PC-3 (cell line): ENCODE data around the gene AMN. TPM values are rescaled to one million over a fixed set of nuclear protein-coding genes. Genes with fewer than 3 reads are reported as not detected.

ENCODE experiments used
- ATAC-seq: fragments of 200-7000 bp; cut with Tn5 transposase; 2 replicates; pipeline ENCODE4 v1.9.1; 2020; ENCODE audit warnings: mild to moderate bottlenecking, moderate library complexity
- BruUV-seq: library from RNA; stranded (reverse); fragments of 400-500 nt; replicated peaks from 2 replicates; lab custom pipeline; 2021; lab: Mats Ljungman, UMichigan
- CTCF ChIA-PET: fragments of 300-600 bp; sonication (Branson Sonifier 250); formaldehyde crosslinking; loops from one replicate; lab custom pipeline; 2022; ENCODE audit warnings: antibody characterized with exemption; lab: Charles Lee
- POLR2A ChIA-PET: fragments of 300-600 bp; sonication (Branson Sonifier 250); formaldehyde crosslinking; loops from one replicate; lab custom pipeline; 2022; ENCODE audit warnings: antibody characterized with exemption; ENCODE audit not compliant: unreplicated experiment; lab: Charles Lee
- DNase-seq: peaks from one replicate; pipeline ENCODE4 v3.0.0-alpha.2; 2015
- H2AFZ ChIP-seq: fragments of 300-600 bp; sonication (generic); 2 replicates; pipeline ENCODE4 v1.6.0; 2016; ENCODE audit warnings: antibody characterized with exemption, low read length
- H3F3A ChIP-seq: fragments of 300-600 bp; sonication (generic); one replicate; pipeline ENCODE4 v1.6.0; 2017; ENCODE audit warnings: antibody characterized with exemption, low read length, control low read depth, mild to moderate bottlenecking; ENCODE audit not compliant: unreplicated experiment
- H3K27ac ChIP-seq: fragments of 300-600 bp; sonication (generic); 2 replicates; pipeline ENCODE4 v1.5.1; 2016; ENCODE audit warnings: mild to moderate bottlenecking, low read length
- H3K27me3 ChIP-seq: fragments of 300-600 bp; sonication (generic); 2 replicates; pipeline ENCODE4 v1.6.1; 2016; ENCODE audit warnings: low read length, mixed read lengths
- H3K36me3 ChIP-seq: fragments of 300-600 bp; sonication (generic); 2 replicates; pipeline ENCODE4 v1.6.1; 2016; ENCODE audit warnings: low read depth, mixed run types, low read length, mixed read lengths
- H3K4me1 ChIP-seq: fragments of 300-600 bp; sonication (generic); 2 replicates; pipeline ENCODE4 v1.5.1; 2016; ENCODE audit warnings: low read length; ENCODE audit not compliant: insufficient read depth
- H3K4me2 ChIP-seq: fragments of 300-600 bp; sonication (generic); 2 replicates; pipeline ENCODE4 v1.6.0; 2016; ENCODE audit warnings: low read length
- H3K4me3 ChIP-seq: fragments of 300-600 bp; sonication (generic); 2 replicates; pipeline ENCODE4 v1.5.1; 2016; ENCODE audit warnings: mild to moderate bottlenecking, low read length, mixed read lengths
- H3K79me2 ChIP-seq: fragments of 300-600 bp; sonication (generic); 2 replicates; pipeline ENCODE4 v1.6.1; 2017; ENCODE audit warnings: low read length, mixed read lengths
- H3K9ac ChIP-seq: fragments of 300-600 bp; sonication (generic); 2 replicates; pipeline ENCODE4 v1.6.0; 2016; ENCODE audit warnings: mild to moderate bottlenecking, low read length
- H3K9me2 ChIP-seq: fragments of 300-600 bp; sonication (generic); replicated peaks from 2 replicates; pipeline ENCODE4 v1.6.1; 2016; ENCODE audit warnings: mixed run types, low read length, mixed read lengths
- H3K9me3 ChIP-seq: fragments of 300-600 bp; sonication (generic); 2 replicates; pipeline ENCODE4 v1.6.1; 2016; ENCODE audit warnings: low read length, mixed read lengths
- H4K20me1 ChIP-seq: fragments of 300-600 bp; sonication (generic); 2 replicates; pipeline ENCODE4 v1.6.1; 2016; ENCODE audit warnings: low read length, mixed read lengths
- EZH2 ChIP-seq: fragments of 300-600 bp; sonication (generic); IDR thresholded peaks from one replicate; pipeline ENCODE4 v1.6.1; 2017; ENCODE audit warnings: antibody characterized with exemption, mild to moderate bottlenecking, low read length; ENCODE audit not compliant: unreplicated experiment
- EZH2phosphoT487 ChIP-seq: fragments of 300-600 bp; sonication (generic); IDR thresholded peaks from 2 replicates; pipeline ENCODE4 v1.6.1; 2018; ENCODE audit warnings: mild to moderate bottlenecking, antibody characterized with exemption, low read length, borderline replicate concordance
- intact Hi-C: fragments of 100-400 bp; cut with micrococcal nuclease; formaldehyde crosslinking; loops from 2 replicates; pipeline ENCODE4 v1.9.0; 2023
- total RNA-seq: library from RNA; depleted of rRNA; stranded (reverse); fragments of >200 nt; gene quantifications from 2 replicates; pipeline ENCODE4 v1.2.3, GENCODE V29; 2014
- TF ChIP-seq, protein P1 (sequence below): fragments of 300-600 bp; sonication (generic); conservative IDR thresholded peaks from 2 replicates; pipeline ENCODE4 v1.5.1; 2017; ENCODE audit warnings: antibody characterized with exemption, low read depth, mild to moderate bottlenecking, low read length

AMN gene
- total RNA-seq, 1 experiment from 2014 or later, result not detected

- DNase-seq (no peak), ATAC-seq (no peak)
- Histone ChIP-seq H3K27ac (no peak overlapping the region), H3K9me3 (no peaks in the 10 kb centered on the region), H3K27me3 (no peaks in the 10 kb centered on the region), H2AFZ (no peak overlapping the region), H3K36me3 (peaks cover 2% of the 10 kb centered on the region; the same call in 1 of the 2 replicates), H3F3A (no peaks in the 10 kb centered on the region), H4K20me1 (no peaks in the 10 kb centered on the region), H3K4me3 (no peak overlapping the region), H3K9ac (no peak overlapping the region), H3K9me2 (no peaks in the 10 kb centered on the region), H3K4me1 (no peaks in the 10 kb centered on the region), H3K79me2 (no peaks in the 10 kb centered on the region), H3K4me2 (no peak overlapping the region)
- no peak for TF ChIP-seq EZH2phosphoT487
- no peak for TF ChIP-seq EZH2
- TF ChIP-seq, protein P1, sequence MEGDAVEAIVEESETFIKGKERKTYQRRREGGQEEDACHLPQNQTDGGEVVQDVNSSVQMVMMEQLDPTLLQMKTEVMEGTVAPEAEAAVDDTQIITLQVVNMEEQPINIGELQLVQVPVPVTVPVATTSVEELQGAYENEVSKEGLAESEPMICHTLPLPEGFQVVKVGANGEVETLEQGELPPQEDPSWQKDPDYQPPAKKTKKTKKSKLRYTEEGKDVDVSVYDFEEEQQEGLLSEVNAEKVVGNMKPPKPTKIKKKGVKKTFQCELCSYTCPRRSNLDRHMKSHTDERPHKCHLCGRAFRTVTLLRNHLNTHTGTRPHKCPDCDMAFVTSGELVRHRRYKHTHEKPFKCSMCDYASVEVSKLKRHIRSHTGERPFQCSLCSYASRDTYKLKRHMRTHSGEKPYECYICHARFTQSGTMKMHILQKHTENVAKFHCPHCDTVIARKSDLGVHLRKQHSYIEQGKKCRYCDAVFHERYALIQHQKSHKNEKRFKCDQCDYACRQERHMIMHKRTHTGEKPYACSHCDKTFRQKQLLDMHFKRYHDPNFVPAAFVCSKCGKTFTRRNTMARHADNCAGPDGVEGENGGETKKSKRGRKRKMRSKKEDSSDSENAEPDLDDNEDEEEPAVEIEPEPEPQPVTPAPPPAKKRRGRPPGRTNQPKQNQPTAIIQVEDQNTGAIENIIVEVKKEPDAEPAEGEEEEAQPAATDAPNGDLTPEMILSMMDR, result no peak
- no TSS peak for BruUV-seq
- CTCF ChIA-PET, result no interaction called here
- intact Hi-C loops, result no loop called here
- POLR2A ChIA-PET, result no interaction called here
These were observed 13.0 kb upstream of the AMN start for GRCh38 chr14:102909462-102909861.

DNA sequence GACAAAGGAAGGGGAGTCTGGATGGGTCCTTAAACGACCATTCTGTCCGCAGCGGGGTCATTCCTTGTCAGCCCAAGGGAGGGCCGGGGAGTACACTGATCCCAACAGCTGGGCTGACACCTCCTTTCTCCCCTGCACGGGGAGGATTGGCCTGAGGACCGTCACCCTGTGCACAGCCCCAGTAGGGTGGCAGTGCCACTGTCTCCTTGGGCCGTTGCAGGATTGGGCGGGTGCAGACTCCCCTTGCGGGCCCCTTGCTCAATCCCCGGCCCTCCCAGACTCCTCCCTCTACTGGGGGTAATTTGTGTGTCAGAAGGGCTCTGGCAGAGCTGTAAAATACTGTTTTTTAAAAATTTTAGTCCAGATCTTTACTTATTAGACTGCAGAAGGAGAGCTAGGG is 12.6 kb upstream of the AMN start:
- Histone ChIP-seq H3K9ac (no peak overlapping the region), H3K4me1 (no peaks in the 10 kb centered on the region), H2AFZ (no peak overlapping the region), H3K79me2 (no peaks in the 10 kb centered on the region), H3K27me3 (no peaks in the 10 kb centered on the region), H3K27ac (no peak overlapping the region), H3K36me3 (peaks cover 2% of the 10 kb centered on the region; the same call in 1 of the 2 replicates), H3K9me3 (no peaks in the 10 kb centered on the region), H3K4me2 (no peak overlapping the region), H3K4me3 (no peak overlapping the region), H3K9me2 (no peaks in the 10 kb centered on the region), H4K20me1 (no peaks in the 10 kb centered on the region), H3F3A (no peaks in the 10 kb centered on the region)
- ATAC-seq, result no peak; the same call in 1 of the 2 replicates
- TF ChIP-seq EZH2, result no peak
- TF ChIP-seq EZH2phosphoT487, result no peak
- TF ChIP-seq, protein P1, result no peak
- ChIA-PET CTCF (no interaction called here), POLR2A (no interaction called here)
- DNase-seq, result no peak
- intact Hi-C loops, result loop anchor here (10.0 kb wide), 1 partner anchor 135 kb away; the partner anchor contains the start of gene TRAF3
- no TSS peak for BruUV-seq

DNA sequence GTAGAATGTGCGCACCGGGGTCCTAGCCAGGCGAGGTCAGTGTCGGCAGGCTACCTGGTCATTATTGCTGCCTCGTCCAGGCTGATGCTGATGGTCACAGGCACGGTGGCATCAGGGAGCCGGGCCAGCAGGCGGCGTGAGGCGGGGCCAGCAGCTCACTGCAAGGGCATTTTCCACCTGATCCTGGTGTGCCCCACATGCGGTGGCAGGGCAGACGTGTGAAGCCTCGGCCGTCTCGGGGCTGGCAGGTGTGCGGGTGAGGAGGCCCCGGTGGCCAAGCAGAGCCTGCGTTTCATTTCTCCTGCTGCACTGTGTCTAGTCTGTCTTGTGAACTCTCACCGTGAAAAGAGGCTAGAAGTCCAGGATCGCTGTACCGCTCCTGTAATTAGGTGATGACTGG is 12.0 kb upstream of the AMN start:
- H3K9me3 ChIP-seq, result no peaks in the 10 kb centered on the region
- no peaks in the 10 kb centered on the region for H4K20me1 ChIP-seq
- no peak overlapping the region for H3K9ac ChIP-seq
- DNase-seq (no peak), ATAC-seq (no peak)
- H3K36me3 ChIP-seq, result peaks cover 2% of the 10 kb centered on the region; the same call in 1 of the 2 replicates
- H3K27ac ChIP-seq, result no peak overlapping the region
- H3K9me2 ChIP-seq, result no peaks in the 10 kb centered on the region
- H3K79me2 ChIP-seq, result no peaks in the 10 kb centered on the region
- intact Hi-C loops, result loop anchor here (10.0 kb wide), 1 partner anchor 136 kb away; the partner anchor contains the start of gene TRAF3
- no peaks in the 10 kb centered on the region for H3K4me1 ChIP-seq
- H3F3A ChIP-seq, result no peaks in the 10 kb centered on the region
- BruUV-seq, result no TSS peak
- POLR2A ChIA-PET, result interaction anchor here (0.7 kb wide), 1 partner anchor 26 kb away, joined by 4 read pairs; no protein-coding TSS in a partner anchor
- no peaks in the 10 kb centered on the region for H3K27me3 ChIP-seq
- no peak overlapping the region for H3K4me2 ChIP-seq
- TF ChIP-seq, protein P1, result no peak
- TF ChIP-seq EZH2 (no peak), EZH2phosphoT487 (no peak)
- H3K4me3 ChIP-seq, result no peak overlapping the region
- CTCF ChIA-PET, result no interaction called here
- no peak overlapping the region for H2AFZ ChIP-seq
